ENCODE data around the gene SLC2A10. TPM values are rescaled to one million over a fixed set of nuclear protein-coding genes. Genes with fewer than 3 reads are reported as not detected.

Gene SLC2A10
- 45.4 and 52.7 TPM in 2 replicates for total RNA-seq

DNA sequence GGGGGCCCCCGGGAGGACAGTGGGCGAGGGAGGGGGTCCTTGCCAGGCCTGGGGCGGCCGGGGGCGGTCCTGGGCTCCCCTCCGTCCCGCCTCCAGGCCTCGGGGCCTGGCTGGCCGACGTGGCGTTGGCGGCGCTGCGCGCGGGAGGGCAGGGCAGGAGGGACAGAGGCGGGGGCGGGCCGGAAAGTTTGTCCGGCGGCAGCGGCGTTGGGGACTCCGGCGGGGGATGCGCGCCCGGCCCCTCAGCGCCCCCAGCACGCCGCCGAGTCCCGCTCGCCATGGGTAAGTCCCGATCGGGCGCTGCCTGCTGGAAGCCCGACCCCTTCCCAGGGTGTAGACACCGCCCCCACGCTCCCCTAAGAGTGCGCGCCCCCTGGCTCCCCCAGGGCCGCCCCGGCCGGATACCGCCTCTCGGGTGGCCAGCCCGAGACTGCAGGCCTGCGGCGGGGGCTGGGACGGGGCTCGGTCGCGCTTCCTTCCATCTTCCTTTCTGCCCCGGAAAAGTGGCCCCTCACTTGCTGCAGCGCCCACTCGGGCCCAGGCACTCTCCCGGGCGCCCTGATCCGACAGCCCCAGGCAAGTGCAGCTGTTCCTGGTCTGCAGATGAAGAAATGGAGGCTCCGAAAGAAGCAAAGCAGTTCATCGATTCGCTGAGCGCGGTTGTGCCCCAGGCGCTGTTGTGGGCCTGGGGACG is at the start of gene SLC2A10:
Gene SLC2A10 (plus strand): TSS at position 191 of the 694 bp plus-strand sequence. CDS start 88 bp downstream, at position 279.
- TF ChIP-seq, protein P1, sequence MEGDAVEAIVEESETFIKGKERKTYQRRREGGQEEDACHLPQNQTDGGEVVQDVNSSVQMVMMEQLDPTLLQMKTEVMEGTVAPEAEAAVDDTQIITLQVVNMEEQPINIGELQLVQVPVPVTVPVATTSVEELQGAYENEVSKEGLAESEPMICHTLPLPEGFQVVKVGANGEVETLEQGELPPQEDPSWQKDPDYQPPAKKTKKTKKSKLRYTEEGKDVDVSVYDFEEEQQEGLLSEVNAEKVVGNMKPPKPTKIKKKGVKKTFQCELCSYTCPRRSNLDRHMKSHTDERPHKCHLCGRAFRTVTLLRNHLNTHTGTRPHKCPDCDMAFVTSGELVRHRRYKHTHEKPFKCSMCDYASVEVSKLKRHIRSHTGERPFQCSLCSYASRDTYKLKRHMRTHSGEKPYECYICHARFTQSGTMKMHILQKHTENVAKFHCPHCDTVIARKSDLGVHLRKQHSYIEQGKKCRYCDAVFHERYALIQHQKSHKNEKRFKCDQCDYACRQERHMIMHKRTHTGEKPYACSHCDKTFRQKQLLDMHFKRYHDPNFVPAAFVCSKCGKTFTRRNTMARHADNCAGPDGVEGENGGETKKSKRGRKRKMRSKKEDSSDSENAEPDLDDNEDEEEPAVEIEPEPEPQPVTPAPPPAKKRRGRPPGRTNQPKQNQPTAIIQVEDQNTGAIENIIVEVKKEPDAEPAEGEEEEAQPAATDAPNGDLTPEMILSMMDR (IDR thresholded peaks at IDR 0.05; ENCODE audit: insufficient read depth, low read depth, low read length): no peak
- peak; percentile 70 for DNase-seq (ENCODE audit: low read depth)
- H3K4me3 ChIP-seq (ENCODE audit: low read depth, low read length): peak within 1 kb of the TSS; percentile 75

DNA sequence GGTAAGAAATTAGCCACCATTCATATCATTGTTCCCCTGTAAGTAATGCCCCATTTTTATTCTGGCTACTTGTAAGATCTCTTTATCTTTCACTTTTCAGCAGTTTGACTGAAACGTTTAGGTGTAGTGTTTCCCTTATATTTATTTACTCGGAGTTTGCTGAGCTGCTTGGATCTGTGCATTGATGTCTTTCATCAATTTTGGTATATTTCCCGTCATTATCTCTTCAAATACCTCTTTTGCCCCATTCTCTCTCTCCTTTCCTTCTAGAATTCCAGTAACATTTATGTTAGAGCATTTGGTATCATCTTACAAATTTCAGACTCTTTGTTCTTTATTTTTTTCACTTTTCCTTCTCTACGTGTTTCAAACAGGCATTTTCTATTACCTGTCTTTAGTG is 49.0 kb upstream of the SLC2A10 start:
- TF ChIP-seq, protein P1 (IDR thresholded peaks at IDR 0.05; ENCODE audit: insufficient read depth, low read depth, low read length): no peak
- DNase-seq (ENCODE audit: low read depth): no peak
- no peak overlapping the region for H3K4me3 ChIP-seq (ENCODE audit: low read depth, low read length)

DNA sequence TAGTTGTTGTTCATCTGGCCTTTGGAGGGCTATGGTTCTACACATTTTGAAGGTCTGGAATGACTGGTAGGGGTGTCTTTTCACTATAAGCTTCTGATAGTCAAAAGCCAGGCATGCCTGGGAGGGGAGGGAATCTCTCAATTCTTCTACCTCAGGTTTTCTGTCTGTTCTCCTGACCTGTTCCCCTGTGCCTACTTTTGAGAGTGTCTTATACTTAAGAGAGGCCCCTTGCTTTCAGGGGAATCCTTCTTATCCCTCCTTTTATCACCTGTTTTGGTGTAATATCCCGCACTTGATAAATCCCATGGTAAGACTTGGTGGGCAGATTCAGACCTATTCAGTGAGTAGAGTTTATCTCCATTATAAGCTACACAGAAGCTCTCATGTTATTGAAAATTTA is 47.8 kb upstream of the SLC2A10 start:
- TF ChIP-seq, protein P1 (IDR thresholded peaks at IDR 0.05; ENCODE audit: insufficient read depth, low read depth, low read length): no peak
- H3K4me3 ChIP-seq (ENCODE audit: low read depth, low read length): no peak overlapping the region
- no peak for DNase-seq (ENCODE audit: low read depth)

DNA sequence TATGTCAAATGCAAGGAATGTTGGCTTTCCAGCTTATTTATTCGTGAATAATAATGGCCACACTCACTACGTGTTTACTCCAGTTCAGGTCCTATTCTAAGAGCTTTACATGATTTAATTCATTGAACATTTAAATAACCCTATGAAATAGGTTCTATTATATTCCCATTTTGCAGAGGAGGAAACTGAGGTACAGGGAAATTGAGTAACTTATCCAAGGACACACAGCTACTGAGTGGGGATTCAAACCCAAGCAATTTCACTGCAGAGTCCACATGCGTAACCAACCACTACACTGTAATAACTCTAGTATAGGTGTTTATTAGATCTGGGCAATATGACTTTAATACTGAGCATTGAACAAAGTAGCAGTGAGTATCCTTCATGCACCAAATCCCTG is 45.9 kb upstream of the SLC2A10 start:
- no peak overlapping the region for H3K4me3 ChIP-seq (ENCODE audit: low read depth, low read length)
- no peak for DNase-seq (ENCODE audit: low read depth)
- TF ChIP-seq, protein P1 (IDR thresholded peaks at IDR 0.05; ENCODE audit: insufficient read depth, low read depth, low read length): no peak

DNA sequence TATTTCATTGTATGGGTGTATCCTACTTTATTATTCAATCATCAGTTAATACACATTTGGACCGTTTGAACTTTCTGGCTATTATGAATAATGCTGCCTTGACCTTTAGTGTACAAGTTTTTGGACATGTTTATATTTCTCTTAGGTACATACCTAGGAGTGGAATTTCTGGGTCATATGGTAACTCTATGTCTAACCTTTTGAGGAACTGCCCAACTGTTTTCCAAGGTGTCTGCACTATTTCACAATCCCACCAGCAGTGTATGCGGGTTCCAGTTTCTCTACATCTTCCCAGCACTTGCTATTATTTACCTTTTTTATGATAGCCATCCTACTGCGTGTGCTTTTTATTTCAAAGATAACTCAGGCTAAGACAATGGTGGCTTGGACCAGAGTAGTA is 43.8 kb upstream of the SLC2A10 start:
- no peak overlapping the region for H3K4me3 ChIP-seq (ENCODE audit: low read depth, low read length)
- DNase-seq (ENCODE audit: low read depth): no peak
- TF ChIP-seq, protein P1 (IDR thresholded peaks at IDR 0.05; ENCODE audit: insufficient read depth, low read depth, low read length): no peak

DNA sequence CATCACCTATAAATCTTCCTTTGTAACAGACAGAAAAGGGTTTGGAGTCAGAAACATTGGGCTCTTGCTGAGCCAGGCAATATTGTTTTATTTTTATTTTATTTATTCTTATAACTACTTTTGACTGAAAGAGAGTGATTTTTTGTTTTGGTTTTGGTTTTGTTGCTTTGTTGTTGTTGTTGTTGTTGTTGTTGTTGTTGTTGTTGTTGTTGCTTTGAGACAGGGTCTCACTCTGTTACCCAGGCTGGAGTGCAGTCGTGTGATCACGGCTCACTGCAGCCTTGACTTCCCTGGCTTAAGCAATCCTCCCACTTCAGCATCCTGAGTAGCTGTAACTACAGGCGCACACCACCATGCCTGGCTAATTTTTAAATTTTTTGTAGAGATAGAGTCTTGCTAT is 43.1 kb upstream of the SLC2A10 start:
- DNase-seq (ENCODE audit: low read depth): no peak
- TF ChIP-seq, protein P1 (IDR thresholded peaks at IDR 0.05; ENCODE audit: insufficient read depth, low read depth, low read length): no peak

More for the DNA sequence above, 43.1 kb upstream of the SLC2A10 start:
- no peak overlapping the region for H3K4me3 ChIP-seq (ENCODE audit: low read depth, low read length)
